Smooth muscle cell (in vitro differentiated cells): Measurements from ENCODE around the gene ELAC2. TPM values are rescaled to one million over a fixed set of nuclear protein-coding genes. Genes with fewer than 3 reads are reported as not detected.

Experiments used
- DNase-seq: peaks from one replicate; lab custom pipeline; 2025; ENCODE audit not compliant: unreplicated experiment; lab: John Stamatoyannopoulos, UW
- H2AFZ ChIP-seq: fragments of 200-600 bp; sonication (generic); 2 replicates; pipeline ENCODE4 v1.6.0; 2016; ENCODE audit warnings: antibody characterized with exemption, low read depth, mild to moderate bottlenecking
- H3F3A ChIP-seq: fragments of 200-600 bp; sonication (generic); 2 replicates; pipeline ENCODE4 v1.6.0; 2017; ENCODE audit warnings: antibody characterized with exemption, low read depth
- H3K27ac ChIP-seq: fragments of 200-600 bp; sonication (generic); 2 replicates; pipeline ENCODE4 v1.5.1; 2016; ENCODE audit warnings: low read depth, mild to moderate bottlenecking
- H3K27me3 ChIP-seq: fragments of 200-600 bp; sonication (generic); 2 replicates; pipeline ENCODE4 v1.6.1; 2016; ENCODE audit warnings: low read depth, mild to moderate bottlenecking
- H3K36me3 ChIP-seq: fragments of 200-600 bp; sonication (generic); 2 replicates; pipeline ENCODE4 v1.5.1; 2016; ENCODE audit warnings: low read depth
- H3K4me1 ChIP-seq: fragments of 200-600 bp; sonication (generic); 2 replicates; pipeline ENCODE4 v1.5.1; 2016; ENCODE audit warnings: low read depth
- H3K4me2 ChIP-seq: fragments of 200-600 bp; sonication (generic); 2 replicates; pipeline ENCODE4 v1.6.0; 2016; ENCODE audit warnings: mild to moderate bottlenecking
- H3K4me3 ChIP-seq: fragments of 200-600 bp; sonication (generic); 2 replicates; pipeline ENCODE4 v1.5.1; 2016; ENCODE audit warnings: mild to moderate bottlenecking
- H3K79me2 ChIP-seq: fragments of 200-600 bp; sonication (generic); 2 replicates; pipeline ENCODE4 v1.6.0; 2016; ENCODE audit warnings: low read depth, mild to moderate bottlenecking
- H3K9ac ChIP-seq: fragments of 200-600 bp; sonication (generic); 2 replicates; pipeline ENCODE4 v1.6.0; 2016; ENCODE audit warnings: low read depth
- H3K9me3 ChIP-seq: fragments of 200-600 bp; sonication (generic); replicated peaks from 2 replicates; pipeline ENCODE4 v1.5.1; 2016; ENCODE audit warnings: low read depth
- H4K20me1 ChIP-seq: fragments of 200-600 bp; sonication (generic); 2 replicates; pipeline ENCODE4 v1.6.0; 2016; ENCODE audit warnings: low read depth
- WGBS: methylation state at CpG from one replicate; pipeline ENCODE4 v1.1.7; 2016; ENCODE audit warnings: low lambda C conversion rate; 5-methylcytosine and 5-hydroxymethylcytosine counted together
- polyA plus RNA-seq: library from polyadenylated mRNA; unstranded; fragments of >200 nt; fragmentation: Nextera tagmentation; extraction: Ambion mirVana; gene quantifications from 2 replicates; pipeline ENCODE4 v1.2.1, GENCODE V29; 2016
- total RNA-seq: library from RNA; depleted of rRNA; stranded (reverse); fragments of >200 nt; gene quantifications from 2 replicates; pipeline ENCODE4 v1.2.3, GENCODE V29; 2014
- TF ChIP-seq, protein P1 (sequence below): fragments of 200-600 bp; sonication (generic); IDR thresholded peaks from 2 replicates; pipeline ENCODE4 v1.5.1; 2017; ENCODE audit warnings: borderline replicate concordance, mild to moderate bottlenecking, antibody characterized with exemption; ENCODE audit not compliant: insufficient read depth, poor library complexity, severe bottlenecking

ELAC2 gene
- total and polyA plus RNA-seq, 2 experiments from 2014 or later, result 29.4 to 31.1 TPM

- Histone ChIP-seq H3K9me3 (no peaks in the 10 kb centered on the region), H3K79me2 (no peaks in the 10 kb centered on the region), H3K27ac (no peak overlapping the region), H3K4me3 (no peak overlapping the region), H3K36me3 (no peaks in the 10 kb centered on the region), H2AFZ (no peak overlapping the region), H3K27me3 (no peaks in the 10 kb centered on the region), H4K20me1 (no peaks in the 10 kb centered on the region), H3F3A (no peaks in the 10 kb centered on the region), H3K4me2 (no peak overlapping the region), H3K4me1 (peaks cover 4% of the 10 kb centered on the region), H3K9ac (no peak overlapping the region)
- TF ChIP-seq, protein P1, sequence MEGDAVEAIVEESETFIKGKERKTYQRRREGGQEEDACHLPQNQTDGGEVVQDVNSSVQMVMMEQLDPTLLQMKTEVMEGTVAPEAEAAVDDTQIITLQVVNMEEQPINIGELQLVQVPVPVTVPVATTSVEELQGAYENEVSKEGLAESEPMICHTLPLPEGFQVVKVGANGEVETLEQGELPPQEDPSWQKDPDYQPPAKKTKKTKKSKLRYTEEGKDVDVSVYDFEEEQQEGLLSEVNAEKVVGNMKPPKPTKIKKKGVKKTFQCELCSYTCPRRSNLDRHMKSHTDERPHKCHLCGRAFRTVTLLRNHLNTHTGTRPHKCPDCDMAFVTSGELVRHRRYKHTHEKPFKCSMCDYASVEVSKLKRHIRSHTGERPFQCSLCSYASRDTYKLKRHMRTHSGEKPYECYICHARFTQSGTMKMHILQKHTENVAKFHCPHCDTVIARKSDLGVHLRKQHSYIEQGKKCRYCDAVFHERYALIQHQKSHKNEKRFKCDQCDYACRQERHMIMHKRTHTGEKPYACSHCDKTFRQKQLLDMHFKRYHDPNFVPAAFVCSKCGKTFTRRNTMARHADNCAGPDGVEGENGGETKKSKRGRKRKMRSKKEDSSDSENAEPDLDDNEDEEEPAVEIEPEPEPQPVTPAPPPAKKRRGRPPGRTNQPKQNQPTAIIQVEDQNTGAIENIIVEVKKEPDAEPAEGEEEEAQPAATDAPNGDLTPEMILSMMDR, result no peak
- DNase-seq, result no peak
- WGBS, result 91% methylated on average over 18 of the region's 21 CpGs
These were observed 33.6 kb downstream of the ELAC2 start for GRCh38 chr17:12983991-12984884.

- Histone ChIP-seq H3K4me2 (no peak overlapping the region), H2AFZ (no peak overlapping the region), H3K27ac (no peak overlapping the region), H3K79me2 (no peaks in the 10 kb centered on the region), H3K36me3 (no peaks in the 10 kb centered on the region), H3K9ac (no peak overlapping the region), H3F3A (no peaks in the 10 kb centered on the region), H3K4me3 (no peak overlapping the region), H3K9me3 (no peaks in the 10 kb centered on the region), H3K4me1 (peaks cover 4% of the 10 kb centered on the region), H4K20me1 (no peaks in the 10 kb centered on the region), H3K27me3 (no peaks in the 10 kb centered on the region)
- 96% methylated on average over 6 of the region's 6 CpGs for WGBS
- TF ChIP-seq, protein P1, result no peak
- DNase-seq, result no peak
These were observed 35.6 kb downstream of the ELAC2 start for GRCh38 chr17:12982224-12982623.

- Histone ChIP-seq H3K79me2 (no peaks in the 10 kb centered on the region), H3K27ac (no peak overlapping the region), H3K4me2 (no peak overlapping the region), H3K36me3 (no peaks in the 10 kb centered on the region), H3K4me3 (no peak overlapping the region), H3K9me3 (no peaks in the 10 kb centered on the region), H2AFZ (no peak overlapping the region), H4K20me1 (no peaks in the 10 kb centered on the region), H3K9ac (no peak overlapping the region), H3K27me3 (no peaks in the 10 kb centered on the region), H3F3A (no peaks in the 10 kb centered on the region), H3K4me1 (no peaks in the 10 kb centered on the region)
- no peak for DNase-seq
- 90% methylated on average over 12 of the region's 12 CpGs for WGBS
- TF ChIP-seq, protein P1, result no peak
These were observed 37.9 kb downstream of the ELAC2 start for GRCh38 chr17:12979826-12980500.
